OCI-LY7 (cell line): ENCODE data around the gene TSPAN13.

Source experiments
- EZH2phosphoT487 ChIP-seq: fragments of 200-600 bp; sonication (generic); IDR thresholded peaks from 2 replicates; pipeline ENCODE4 v1.6.1; 2018; ENCODE audit warnings: low read depth, borderline replicate concordance, mild to moderate bottlenecking, mixed run types, antibody characterized with exemption, low read length, moderate library complexity, mixed read lengths
- TF ChIP-seq, protein P1 (sequence below): fragments of 200-600 bp; sonication (generic); conservative IDR thresholded peaks from 2 replicates; pipeline ENCODE4 v1.5.1; 2014; ENCODE audit warnings: mild to moderate bottlenecking, antibody characterized with exemption, low read length, moderate library complexity, mixed read lengths

DNA sequence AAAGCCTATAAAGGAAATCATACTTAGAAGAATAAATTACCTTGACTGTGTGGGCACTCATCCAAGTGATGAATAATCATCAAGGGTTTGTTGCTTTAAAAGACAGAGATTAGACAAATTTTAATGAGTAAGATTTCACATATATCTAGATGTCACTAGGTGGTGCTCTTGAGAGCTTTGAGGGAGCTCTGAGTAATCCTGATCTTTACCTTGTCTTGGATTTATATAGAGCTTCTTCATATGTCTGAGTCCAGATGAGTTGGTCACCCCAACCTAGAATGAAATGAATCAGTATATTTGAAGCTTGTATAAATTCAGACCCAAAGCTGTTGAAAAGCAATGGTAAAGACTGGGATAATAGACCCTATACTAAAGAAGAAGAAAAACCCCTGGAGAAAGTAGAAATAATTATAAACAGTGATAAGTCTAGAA lies 47.6 kb downstream of the TSPAN13 start:
- TF ChIP-seq, protein P1, sequence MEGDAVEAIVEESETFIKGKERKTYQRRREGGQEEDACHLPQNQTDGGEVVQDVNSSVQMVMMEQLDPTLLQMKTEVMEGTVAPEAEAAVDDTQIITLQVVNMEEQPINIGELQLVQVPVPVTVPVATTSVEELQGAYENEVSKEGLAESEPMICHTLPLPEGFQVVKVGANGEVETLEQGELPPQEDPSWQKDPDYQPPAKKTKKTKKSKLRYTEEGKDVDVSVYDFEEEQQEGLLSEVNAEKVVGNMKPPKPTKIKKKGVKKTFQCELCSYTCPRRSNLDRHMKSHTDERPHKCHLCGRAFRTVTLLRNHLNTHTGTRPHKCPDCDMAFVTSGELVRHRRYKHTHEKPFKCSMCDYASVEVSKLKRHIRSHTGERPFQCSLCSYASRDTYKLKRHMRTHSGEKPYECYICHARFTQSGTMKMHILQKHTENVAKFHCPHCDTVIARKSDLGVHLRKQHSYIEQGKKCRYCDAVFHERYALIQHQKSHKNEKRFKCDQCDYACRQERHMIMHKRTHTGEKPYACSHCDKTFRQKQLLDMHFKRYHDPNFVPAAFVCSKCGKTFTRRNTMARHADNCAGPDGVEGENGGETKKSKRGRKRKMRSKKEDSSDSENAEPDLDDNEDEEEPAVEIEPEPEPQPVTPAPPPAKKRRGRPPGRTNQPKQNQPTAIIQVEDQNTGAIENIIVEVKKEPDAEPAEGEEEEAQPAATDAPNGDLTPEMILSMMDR = peak; percentile 81
- TF ChIP-seq EZH2phosphoT487 = no peak
